A549 (cell line): ENCODE results near the gene EEF1AKMT1. TPM values are rescaled to one million over a fixed set of nuclear protein-coding genes. Genes with fewer than 3 reads are reported as not detected.

Experiments used
- ATAC-seq, 2 experiments: fragments of 200-7000 bp in 1 of 2; fragments of >200 bp in 1 of 2; cut with Nextera tagmentation in 1 of 2; cut with Tn5 transposase in 1 of 2; 3 replicates each; pipeline versions ENCODE4 v1.8.0 to v1.9.1; 2018 to 2020; ENCODE audit warnings: mild to moderate bottlenecking in 1 of 2, moderate library complexity in 1 of 2
- CTCF ChIA-PET: fragments of 300-600 bp; sonication (Branson Sonifier 250); formaldehyde crosslinking; extraction: SDS; loops from one replicate; lab custom pipeline; 2021; ENCODE audit warnings: antibody characterized with exemption, inconsistent platforms; lab: Yijun Ruan, JAX
- POLR2A ChIA-PET: fragments of 350-600 bp; formaldehyde crosslinking; extraction: SDS; loops from one replicate; lab custom pipeline; 2021; ENCODE audit warnings: antibody characterized with exemption, inconsistent platforms; lab: Yijun Ruan, JAX
- DNase-seq, 2 experiments: peaks; one replicate each; pipeline versions ENCODE4 v3.0.0 to v3.0.0-alpha.2; 2011 to 2016; ENCODE audit warnings: low read depth in 1 of 2, low spot score in 1 of 2
- FAIRE-seq: peaks from 2 replicates; lab custom pipeline; 2011; peaks lifted over from hg19 to GRCh38; lab: Jason Lieb, UNC
- H3K27ac ChIP-seq, 2 experiments: fragments of >200 bp; sonication (Bioruptor Twin); formaldehyde crosslinking; 3 replicates each; pipeline ENCODE4 v1.5.1; 2016 to 2017
- H3K4me1 ChIP-seq: fragments of >200 bp; sonication (Bioruptor Twin); formaldehyde crosslinking; 3 replicates; pipeline ENCODE4 v1.6.1; 2016
- H3K4me2 ChIP-seq: fragments of >200 bp; sonication (Bioruptor Twin); formaldehyde crosslinking; 3 replicates; pipeline ENCODE4 v1.6.1; 2016
- H3K4me3 ChIP-seq: fragments of >200 bp; sonication (Bioruptor Twin); formaldehyde crosslinking; 3 replicates; pipeline ENCODE4 v1.5.1; 2016
- H3K9me3 ChIP-seq: fragments of >200 bp; sonication (Bioruptor Twin); formaldehyde crosslinking; 3 replicates; pipeline ENCODE4 v1.6.1; 2016
- CEBPB ChIP-seq, 2 experiments: fragments of >200 bp in 1 of 2; sonication (Bioruptor Twin) in 1 of 2; formaldehyde crosslinking in 1 of 2; IDR thresholded peaks; 2 replicates each; pipeline ENCODE4 v1.6.1; 2012 to 2016
- CHD2 ChIP-seq: fragments of 150-350 bp; IDR thresholded peaks from 2 replicates; pipeline ENCODE4 v1.6.1; 2014; ENCODE audit warnings: low read length; ENCODE audit not compliant: partially characterized antibody
- EHF ChIP-seq: fragments of 250-450 bp; sonication (Bioruptor Pico); IDR thresholded peaks from 2 replicates; pipeline ENCODE4 v1.5.0; 2020; ENCODE audit warnings: mild to moderate bottlenecking
- EP300 ChIP-seq, 2 experiments: fragments of >200 bp; sonication (Bioruptor Twin); formaldehyde crosslinking; IDR thresholded peaks; 2 replicates in 1 of 2; 3 replicates in 1 of 2; pipeline ENCODE4 v1.6.1; 2016 to 2017
- HOXA7 ChIP-seq: fragments of 250-450 bp; sonication (Bioruptor Pico); IDR thresholded peaks from 2 replicates; pipeline ENCODE4 v1.5.0; 2020; ENCODE audit warnings: mild to moderate bottlenecking, moderate library complexity
- HOXB5 ChIP-seq: fragments of 250-450 bp; sonication (Bioruptor Pico); IDR thresholded peaks from 2 replicates; pipeline ENCODE4 v1.5.0; 2020; ENCODE audit warnings: mild to moderate bottlenecking, moderate library complexity
- JUN ChIP-seq, 2 experiments: fragments of >200 bp; sonication (Bioruptor Twin); formaldehyde crosslinking; IDR thresholded peaks; 2 replicates in 1 of 2; 3 replicates in 1 of 2; pipeline ENCODE4 v1.6.1; 2016 to 2017
- JUNB ChIP-seq: fragments of >200 bp; sonication (Bioruptor Twin); formaldehyde crosslinking; IDR thresholded peaks from 2 replicates; pipeline ENCODE4 v1.6.1; 2016
- KDM1A ChIP-seq: fragments of 200-600 bp; sonication (generic); IDR thresholded peaks from 2 replicates; pipeline ENCODE4 v1.6.1; 2016; ENCODE audit warnings: low read depth, mild to moderate bottlenecking
- NFE2L2 ChIP-seq: fragments of 150-350 bp; conservative IDR thresholded peaks from 2 replicates; pipeline ENCODE4 v1.6.1; 2014; ENCODE audit warnings: low read length
- PHF8 ChIP-seq: fragments of 200-600 bp; sonication (generic); IDR thresholded peaks from 2 replicates; pipeline ENCODE4 v1.6.1; 2016; ENCODE audit warnings: low read depth, mild to moderate bottlenecking, antibody characterized with exemption, moderate library complexity, borderline replicate concordance
- POLR2A ChIP-seq: IDR thresholded peaks from 2 replicates; pipeline ENCODE4 v1.6.1; 2012; ENCODE audit warnings: mild to moderate bottlenecking, low read length
- POLR2AphosphoS2 ChIP-seq: conservative IDR thresholded peaks from 2 replicates; pipeline ENCODE4 v1.6.1; 2012; ENCODE audit warnings: low read length, improper control_type of control experiment, inconsistent platforms
- RCOR1 ChIP-seq: fragments of 150-350 bp; IDR thresholded peaks from 2 replicates; pipeline ENCODE4 v1.6.1; 2014; ENCODE audit warnings: antibody characterized with exemption, low read length, low read depth
- ZC3H11A ChIP-seq: fragments of 450-650 bp; IDR thresholded peaks from 2 replicates; pipeline ENCODE4 v1.6.1; 2014; ENCODE audit warnings: antibody characterized with exemption, mild to moderate bottlenecking
- ZSCAN20 ChIP-seq: fragments of 250-450 bp; sonication (Bioruptor Pico); IDR thresholded peaks from 2 replicates; pipeline ENCODE4 v1.8.0; 2022; ENCODE audit warnings: mild to moderate bottlenecking, moderate library complexity
- WGBS: methylation state at CpG from one replicate; pipeline ENCODE4 v1.1.6; 2017; ENCODE audit errors: missing lambda C conversion rate; 5-methylcytosine and 5-hydroxymethylcytosine counted together
- polyA plus RNA-seq, 4 experiments: library from polyadenylated mRNA; depleted of rRNA in 3 of 4; stranded (reverse); fragments of >200 nt; fragmentation: RNase III in 1 of 4; extraction: RNeasy Plus Mini Kit Qiagen cat#74134 plus additional on column Dnase treatment in 1 of 4; gene quantifications; 2 replicates in 3 of 4; 3 replicates in 1 of 4; pipeline ENCODE4 v1.2.3, GENCODE V29; 2011 to 2017
- TF ChIP-seq, protein P1 (sequence below): fragments of 150-350 bp; IDR thresholded peaks from 2 replicates; pipeline ENCODE4 v1.6.1; 2014; ENCODE audit warnings: low read depth, mild to moderate bottlenecking, low read length
- TF ChIP-seq, protein P2 (sequence below): IDR thresholded peaks from 2 replicates; pipeline ENCODE4 v1.6.1; 2012
- TF ChIP-seq, protein P3 (sequence below): fragments of >200 bp; sonication (Bioruptor Twin); formaldehyde crosslinking; IDR thresholded peaks from 3 replicates; pipeline ENCODE4 v1.5.1; 2016

EEF1AKMT1 gene
- polyA plus RNA-seq, 2 of the 4 experiments (the other 2 are of a cell fraction), result 8.1 to 10.0 TPM

DNA sequence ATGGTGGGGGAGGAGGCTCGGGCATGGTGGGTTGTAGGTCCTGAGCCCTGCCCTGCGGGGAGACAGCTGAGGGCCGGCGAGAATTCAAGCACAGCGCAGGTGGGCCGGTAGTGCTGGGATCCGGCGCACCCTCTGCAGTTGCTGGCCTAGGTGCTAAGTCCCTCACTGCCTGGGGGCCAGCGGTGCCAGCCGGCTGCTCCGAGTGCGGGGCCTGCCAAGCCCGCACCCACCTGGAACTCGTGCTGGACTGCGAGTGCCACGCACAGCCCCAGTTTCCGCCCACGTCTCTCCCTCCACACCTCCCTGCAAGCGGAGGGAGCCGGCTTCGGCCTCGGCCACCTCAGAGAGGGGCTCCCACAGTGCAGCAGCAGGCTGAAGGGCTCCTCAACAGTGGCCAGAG lies 33.7 kb downstream of the EEF1AKMT1 start:
- Histone ChIP-seq H3K4me3 (no peak overlapping the region), H3K4me2 (no peak overlapping the region), H3K4me1 (no peaks in the 10 kb centered on the region), H3K9me3 (no peaks in the 10 kb centered on the region), H3K27ac (no peak overlapping the region)
- CTCF ChIA-PET, result no interaction called here
- TF ChIP-seq ZSCAN20 (no peak), KDM1A (no peak), RCOR1 (no peak), EP300 (IDR thresholded peaks at IDR 0.05) (no peak), HOXB5 (CRISPR knock-in tag) (no peak), JUNB (no peak), HOXA7 (CRISPR knock-in tag) (no peak), CHD2 (no peak), POLR2AphosphoS2 (no peak), NFE2L2 (no peak)
- TF ChIP-seq, protein P1, sequence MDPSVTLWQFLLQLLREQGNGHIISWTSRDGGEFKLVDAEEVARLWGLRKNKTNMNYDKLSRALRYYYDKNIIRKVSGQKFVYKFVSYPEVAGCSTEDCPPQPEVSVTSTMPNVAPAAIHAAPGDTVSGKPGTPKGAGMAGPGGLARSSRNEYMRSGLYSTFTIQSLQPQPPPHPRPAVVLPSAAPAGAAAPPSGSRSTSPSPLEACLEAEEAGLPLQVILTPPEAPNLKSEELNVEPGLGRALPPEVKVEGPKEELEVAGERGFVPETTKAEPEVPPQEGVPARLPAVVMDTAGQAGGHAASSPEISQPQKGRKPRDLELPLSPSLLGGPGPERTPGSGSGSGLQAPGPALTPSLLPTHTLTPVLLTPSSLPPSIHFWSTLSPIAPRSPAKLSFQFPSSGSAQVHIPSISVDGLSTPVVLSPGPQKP, result no peak
- TF ChIP-seq, protein P2, sequence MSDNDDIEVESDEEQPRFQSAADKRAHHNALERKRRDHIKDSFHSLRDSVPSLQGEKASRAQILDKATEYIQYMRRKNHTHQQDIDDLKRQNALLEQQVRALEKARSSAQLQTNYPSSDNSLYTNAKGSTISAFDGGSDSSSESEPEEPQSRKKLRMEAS, result no peak
- TF ChIP-seq, protein P3, sequence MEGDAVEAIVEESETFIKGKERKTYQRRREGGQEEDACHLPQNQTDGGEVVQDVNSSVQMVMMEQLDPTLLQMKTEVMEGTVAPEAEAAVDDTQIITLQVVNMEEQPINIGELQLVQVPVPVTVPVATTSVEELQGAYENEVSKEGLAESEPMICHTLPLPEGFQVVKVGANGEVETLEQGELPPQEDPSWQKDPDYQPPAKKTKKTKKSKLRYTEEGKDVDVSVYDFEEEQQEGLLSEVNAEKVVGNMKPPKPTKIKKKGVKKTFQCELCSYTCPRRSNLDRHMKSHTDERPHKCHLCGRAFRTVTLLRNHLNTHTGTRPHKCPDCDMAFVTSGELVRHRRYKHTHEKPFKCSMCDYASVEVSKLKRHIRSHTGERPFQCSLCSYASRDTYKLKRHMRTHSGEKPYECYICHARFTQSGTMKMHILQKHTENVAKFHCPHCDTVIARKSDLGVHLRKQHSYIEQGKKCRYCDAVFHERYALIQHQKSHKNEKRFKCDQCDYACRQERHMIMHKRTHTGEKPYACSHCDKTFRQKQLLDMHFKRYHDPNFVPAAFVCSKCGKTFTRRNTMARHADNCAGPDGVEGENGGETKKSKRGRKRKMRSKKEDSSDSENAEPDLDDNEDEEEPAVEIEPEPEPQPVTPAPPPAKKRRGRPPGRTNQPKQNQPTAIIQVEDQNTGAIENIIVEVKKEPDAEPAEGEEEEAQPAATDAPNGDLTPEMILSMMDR, result no peak
- 100% methylated on average over 9 of the region's 22 CpGs for WGBS
- ATAC-seq (no peak), DNase-seq (no peak), FAIRE-seq (no peak)
- POLR2A ChIA-PET, result no interaction called here

DNA sequence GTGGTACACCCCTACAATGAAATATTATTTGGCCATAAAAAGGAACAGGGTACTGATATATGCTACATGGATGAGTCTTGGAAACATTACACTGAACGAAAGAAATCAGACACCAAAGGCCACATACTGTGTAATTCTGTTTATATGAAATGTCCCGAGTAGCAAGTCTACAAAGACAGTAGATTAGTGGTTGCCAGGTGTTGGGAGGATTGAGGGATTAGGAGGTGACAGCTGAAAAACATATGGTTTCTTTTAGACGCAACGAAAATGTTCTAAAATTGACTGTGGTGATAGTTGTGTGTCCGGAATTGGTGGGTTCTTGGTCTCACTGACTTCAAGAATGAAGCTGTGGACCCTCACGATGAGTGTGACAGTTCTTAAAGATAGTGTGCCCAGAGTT lies 35.1 kb downstream of the EEF1AKMT1 start:
- Histone ChIP-seq H3K4me2 (no peak overlapping the region), H3K4me1 (no peaks in the 10 kb centered on the region), H3K4me3 (no peak overlapping the region), H3K9me3 (no peaks in the 10 kb centered on the region), H3K27ac (no peak overlapping the region)
- FAIRE-seq, result no peak
- ChIA-PET CTCF (interaction anchor here (1.2 kb wide), 1 partner anchor 26 kb away, joined by 3 read pairs; no protein-coding TSS in a partner anchor), POLR2A (no interaction called here)
- 85% methylated on average over 6 of the region's 6 CpGs for WGBS
- no peak for ATAC-seq
- TF ChIP-seq ZC3H11A, result no peak
- TF ChIP-seq PHF8, result no peak
- no peak for TF ChIP-seq JUN (IDR thresholded peaks at IDR 0.05)
- TF ChIP-seq CEBPB (IDR thresholded peaks at IDR 0.05), result no peak
- TF ChIP-seq, protein P1, result no peak
- no peak for TF ChIP-seq EHF
- no peak for TF ChIP-seq HOXB5 (CRISPR knock-in tag)
- no peak for TF ChIP-seq POLR2A
- TF ChIP-seq HOXA7 (CRISPR knock-in tag), result no peak
- DNase-seq, result no peak
